ENCODE measurements around the gene HOXD8. TPM values are rescaled to one million over a fixed set of nuclear protein-coding genes. Genes with fewer than 3 reads are reported as not detected.

HOXD8 gene
- total RNA-seq: not detected

DNA sequence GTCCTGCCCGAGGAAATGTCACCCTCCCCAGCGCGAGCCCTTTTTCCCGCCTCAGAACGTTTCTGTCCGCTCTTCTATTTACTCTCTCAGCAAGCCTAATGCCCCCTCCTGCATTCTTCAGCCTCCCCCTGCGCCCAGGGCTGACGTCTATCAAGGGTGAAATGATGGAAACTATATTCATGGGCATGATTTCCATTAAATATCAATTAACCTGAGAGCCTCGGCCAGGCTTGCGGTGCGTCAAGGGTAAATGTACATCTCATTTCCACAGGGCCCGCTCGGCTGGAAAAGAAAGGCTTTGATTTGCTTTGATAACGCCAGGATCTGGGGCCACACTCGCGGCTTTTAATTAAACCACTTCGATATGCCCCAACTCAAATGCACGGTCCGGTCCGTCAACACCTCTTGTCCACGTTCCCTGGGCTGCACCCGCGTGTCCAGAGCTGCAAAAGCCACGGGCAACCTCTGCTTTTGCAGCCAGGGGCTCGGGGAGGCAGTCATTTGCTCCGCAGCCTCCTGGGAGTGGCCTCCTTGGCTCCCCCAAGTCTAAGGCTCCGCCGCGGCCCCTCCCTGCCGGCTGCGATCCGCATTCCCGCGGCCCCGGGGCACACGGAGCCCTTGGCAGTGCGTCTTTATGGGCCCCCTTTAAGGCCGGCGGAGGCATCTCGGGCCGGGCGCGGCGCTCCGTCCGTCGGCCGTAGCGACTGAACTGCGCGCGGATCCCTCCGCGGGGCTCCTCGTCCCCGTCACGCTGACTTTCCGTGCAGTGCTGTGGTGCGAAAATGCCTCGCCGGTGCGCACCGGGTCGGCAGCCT, at the start of gene HOXD8:
Gene HOXD8 (plus strand): TSS at position 724 of the 815 bp plus-strand sequence. CDS start 662 bp downstream, outside the sequence.
- DNase-seq (ENCODE audit: low spot score) (no peak), ATAC-seq (peak; percentile 13)

DNA sequence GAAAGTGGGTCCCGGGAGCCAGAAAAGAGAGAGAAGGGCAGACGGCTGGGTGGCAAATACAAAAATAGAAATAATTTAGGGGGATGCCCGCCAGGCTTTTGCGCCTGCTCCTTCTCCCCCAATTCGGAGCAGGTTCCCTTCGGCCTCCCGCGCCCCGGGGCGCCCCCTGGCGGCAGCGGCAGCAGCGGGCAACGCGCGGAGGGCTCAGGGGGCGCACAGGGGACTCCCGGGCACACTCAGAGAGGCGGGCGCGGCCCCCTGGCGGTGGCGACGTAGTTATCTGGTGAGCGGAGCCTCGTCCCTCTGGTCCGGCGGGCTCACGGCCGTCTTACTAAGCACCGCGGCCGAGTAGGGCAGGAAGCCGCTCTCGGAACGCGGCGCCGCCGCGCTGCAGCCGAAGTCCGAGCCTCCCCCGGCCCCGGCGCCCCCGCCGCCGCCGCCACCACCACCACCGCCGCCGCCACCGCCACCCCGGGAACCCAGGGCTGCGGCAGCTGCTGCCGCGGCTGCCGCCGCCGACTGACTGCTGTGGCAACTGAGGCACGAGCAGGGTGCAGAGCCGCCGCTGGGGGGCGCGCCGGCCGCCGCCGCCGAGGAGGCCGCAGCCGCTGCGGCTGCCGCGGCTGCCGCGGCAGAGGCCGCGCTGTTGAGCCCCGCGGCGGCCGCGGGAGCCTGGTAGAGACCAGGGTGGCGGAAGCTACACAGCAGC, 49.5 kb upstream of the HOXD8 start:
- peak; percentile 52 for ATAC-seq
- DNase-seq (ENCODE audit: low spot score): no peak

GRCh38 chr2:176080540-176081375, 48.7 kb upstream of the HOXD8 start:
- DNase-seq (ENCODE audit: low spot score): no peak
- no peak for ATAC-seq

GRCh38 chr2:176081376-176081836, 48.1 kb upstream of the HOXD8 start:
- ATAC-seq (no peak), DNase-seq (ENCODE audit: low spot score) (no peak)

- DNase-seq (ENCODE audit: low spot score) (no peak), ATAC-seq (no peak)
Measured at GRCh38 chr2:176081837-176082524, 47.5 kb upstream of the HOXD8 start.

DNA sequence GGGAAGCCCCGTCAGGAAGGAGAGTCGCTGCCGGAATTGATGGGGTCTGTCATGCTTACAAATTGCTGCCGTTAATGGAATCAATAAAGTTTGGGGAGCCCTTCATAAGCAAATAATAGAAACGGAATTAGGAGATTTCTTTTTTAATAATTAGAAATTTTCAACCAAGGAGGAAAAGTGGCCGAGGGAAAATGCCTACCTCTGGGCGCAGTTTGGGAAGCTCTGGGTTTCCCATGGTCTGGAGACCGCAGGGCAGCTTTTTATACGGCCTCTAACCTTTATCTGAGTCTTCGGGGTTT, 47.0 kb upstream of the HOXD8 start:
- ATAC-seq: no peak
- DNase-seq (ENCODE audit: low spot score): no peak

- no peak for DNase-seq (ENCODE audit: low spot score)
- no peak for ATAC-seq
Measured at GRCh38 chr2:176082824-176083751, 46.4 kb upstream of the HOXD8 start.

- no peak for ATAC-seq
- no peak for DNase-seq (ENCODE audit: low spot score)
Measured at GRCh38 chr2:176083796-176084261, 45.7 kb upstream of the HOXD8 start, which contains the start of gene EVX2. TSS of gene EVX2 (minus strand) at chr2:176083962. CDS start at chr2:176083776, 186 bp downstream.

DNA sequence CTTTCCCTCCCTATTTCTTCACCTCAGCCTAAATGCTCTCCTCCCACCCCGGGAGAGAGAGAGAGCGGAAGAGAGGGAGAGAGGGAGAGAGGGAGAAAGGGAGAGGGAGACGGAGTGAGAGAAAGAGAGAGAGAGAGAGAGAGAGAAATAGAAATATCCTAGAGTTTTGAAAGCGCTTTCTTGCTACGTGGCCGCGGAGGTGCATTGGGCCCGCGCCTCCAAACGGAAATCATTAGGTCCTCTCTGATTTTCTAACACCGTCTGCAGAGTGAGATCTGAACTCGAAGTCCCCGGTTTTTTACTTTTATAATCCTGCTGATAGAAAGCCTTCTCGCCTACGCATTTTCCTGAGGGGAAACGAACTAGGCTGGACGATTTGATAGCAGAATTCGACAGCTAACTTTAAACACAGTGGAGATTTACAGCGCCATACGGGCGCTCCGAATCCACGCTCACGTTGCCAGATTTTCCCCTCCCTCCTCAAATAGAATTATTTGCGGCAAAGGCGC, 44.8 kb upstream of the HOXD8 start:
- ATAC-seq (no peak), DNase-seq (ENCODE audit: low spot score) (no peak)

- ATAC-seq: no peak
- no peak for DNase-seq (ENCODE audit: low spot score)
Measured at GRCh38 chr2:176085120-176085788, 44.3 kb upstream of the HOXD8 start.

- ATAC-seq (peak; percentile 60), DNase-seq (ENCODE audit: low spot score) (no peak)
Measured at GRCh38 chr2:176085861-176086771, 43.4 kb upstream of the HOXD8 start.

GRCh38 chr2:176087330-176088047, 42.0 kb upstream of the HOXD8 start:
- ATAC-seq (no peak), DNase-seq (ENCODE audit: low spot score) (no peak)

DNA sequence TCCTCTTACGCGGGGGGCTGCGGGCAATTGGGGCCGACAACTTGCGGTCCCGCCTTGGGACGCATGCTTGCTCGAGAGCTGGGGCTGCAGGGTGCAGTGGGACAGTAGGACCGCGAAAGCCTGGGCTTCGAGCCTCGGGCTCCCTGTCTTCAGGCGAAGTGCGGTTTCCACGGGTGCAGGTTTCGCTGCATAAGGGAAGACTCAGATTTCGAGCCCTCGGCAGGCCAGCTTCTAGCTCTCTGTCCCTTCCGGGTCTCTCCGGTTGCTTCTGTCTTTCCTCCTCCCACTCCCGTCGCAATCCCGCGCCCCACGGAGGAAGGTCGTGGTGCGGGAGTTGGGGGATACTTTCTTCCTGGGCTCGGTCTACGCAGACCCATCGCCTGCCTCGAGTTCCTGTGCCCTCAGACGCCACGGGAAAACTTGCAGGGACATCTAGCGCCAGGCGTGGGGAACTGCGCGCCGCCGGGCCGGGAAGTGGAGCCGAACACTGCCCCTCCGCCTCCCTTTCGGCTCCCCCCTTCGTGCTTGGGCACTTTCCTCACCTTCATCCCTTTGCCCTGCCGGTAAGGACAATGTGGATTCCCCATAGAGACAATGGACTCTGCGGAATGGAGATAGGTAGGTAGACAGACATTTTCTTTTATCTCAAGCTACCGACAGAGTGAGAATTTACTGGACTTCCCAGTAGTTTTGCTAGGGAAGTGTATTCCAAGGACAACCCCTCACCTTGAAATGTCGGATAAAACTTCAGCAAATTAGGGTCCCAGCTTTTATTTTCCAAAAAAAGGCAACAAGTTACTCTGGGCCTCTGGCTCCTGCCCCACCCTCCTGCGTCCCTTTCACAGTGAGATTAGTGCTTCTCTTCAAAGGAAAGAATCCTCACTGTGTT, 41.2 kb upstream of the HOXD8 start:
- ATAC-seq: peak; percentile 93
- peak; percentile 63 for DNase-seq (ENCODE audit: low spot score)

GRCh38 chr2:176088937-176089842, 40.3 kb upstream of the HOXD8 start:
- DNase-seq (ENCODE audit: low spot score) (no peak), ATAC-seq (no peak)

DNA sequence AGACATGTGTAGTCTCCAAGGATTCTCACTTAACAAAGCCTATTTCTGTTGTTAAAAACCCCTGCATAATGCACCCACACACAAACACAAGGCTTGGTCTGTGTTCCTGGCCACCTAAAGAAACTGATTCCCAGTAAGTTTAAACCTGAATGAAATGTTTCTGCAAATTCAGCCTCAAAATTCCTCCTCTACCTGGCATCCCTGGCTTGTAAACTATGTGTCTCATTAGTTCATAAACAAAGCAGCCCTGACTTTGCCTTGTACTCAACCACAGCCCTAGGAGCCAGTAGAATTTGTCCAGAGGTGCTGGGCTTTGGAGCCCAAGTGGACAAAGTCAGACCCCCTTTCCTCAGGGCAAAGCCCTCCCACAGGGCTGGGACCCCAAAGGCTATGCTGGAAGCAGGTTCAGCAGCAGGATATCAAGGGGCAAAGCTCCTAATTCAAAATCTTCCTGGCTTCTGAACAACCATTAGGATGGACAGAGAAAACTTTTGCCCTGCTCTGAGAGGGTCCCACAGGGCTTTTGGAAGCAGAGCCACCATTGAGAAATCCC, 39.6 kb upstream of the HOXD8 start:
- no peak for DNase-seq (ENCODE audit: low spot score)
- ATAC-seq: no peak

Data from left lobe of liver (tissue), 2 donors.